Bronchial epithelial cell (primary cell): ENCODE results near the gene SLC25A22. TPM values are rescaled to one million over a fixed set of nuclear protein-coding genes. Genes with fewer than 3 reads are reported as not detected.
A peak's percentile ranks its signal among the peaks of the same experiment; 100 is the strongest.

ENCODE experiments used
- DNase-seq: peaks from one replicate; pipeline ENCODE4 v3.0.0-alpha.2; 2010; ENCODE audit warnings: low read depth
- FAIRE-seq: peaks from 2 replicates; lab custom pipeline; 2011; peaks lifted over from hg19 to GRCh38; lab: Jason Lieb, UNC
- H3K27me3 ChIP-seq: 2 replicates; pipeline ENCODE4 v1.5.1; 2011; ENCODE audit warnings: low read length; ENCODE audit not compliant: control insufficient read depth, insufficient read depth
- H3K36me3 ChIP-seq: 2 replicates; pipeline ENCODE4 v1.5.1; 2011; ENCODE audit warnings: low read length; ENCODE audit not compliant: control insufficient read depth, insufficient read depth
- H3K4me3 ChIP-seq: 2 replicates; pipeline ENCODE4 v1.5.1; 2011; ENCODE audit warnings: mild to moderate bottlenecking, low read depth, low read length, control low read depth
- CTCF ChIP-seq: IDR thresholded peaks from 2 replicates; pipeline ENCODE4 v1.5.1; 2011; ENCODE audit warnings: mild to moderate bottlenecking, moderate library complexity, low read length, control low read depth, inconsistent platforms; ENCODE audit not compliant: insufficient read depth, severe bottlenecking
- total RNA-seq: library from RNA; depleted of rRNA; stranded (reverse); fragments of >200 nt; gene quantifications from 2 replicates; pipeline ENCODE4 v1.2.1, GENCODE V29; 2014

SLC25A22 gene
- total RNA-seq, 1 donor from 2014 or later: 5.3 TPM

DNA sequence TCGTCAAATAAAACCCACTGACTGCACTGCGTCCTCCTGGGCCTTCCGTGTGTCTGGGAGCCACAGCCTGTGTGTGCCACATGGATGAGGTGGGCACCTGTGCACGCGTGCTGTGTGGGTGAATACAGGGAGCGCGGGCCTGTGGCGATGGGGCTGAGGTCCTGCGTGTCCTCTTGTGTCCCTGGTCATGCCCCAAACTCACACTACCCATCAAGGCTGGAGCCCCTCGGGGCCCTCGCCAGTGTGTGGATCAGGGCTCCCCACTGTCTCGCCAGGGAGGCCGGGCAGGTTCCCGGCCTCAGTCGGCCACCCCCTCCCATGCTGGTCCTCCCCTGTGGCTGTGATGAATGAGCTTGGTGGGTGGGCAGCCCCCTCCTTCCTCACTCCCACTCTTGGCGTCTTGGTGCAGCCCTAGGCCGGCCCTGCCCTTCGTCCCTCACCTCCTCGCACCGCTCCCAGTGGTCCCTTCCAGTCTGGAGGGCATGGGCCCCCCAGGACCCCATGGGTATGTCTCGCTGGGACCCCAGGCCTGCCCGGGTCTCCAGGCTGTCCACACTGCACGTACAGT lies 34.0 kb upstream of the SLC25A22 start:
- Histone ChIP-seq H3K36me3 (peaks cover 12% of the 10 kb centered on the region), H3K4me3 (peak overlapping the region; percentile 67), H3K27me3 (peaks cover 2% of the 10 kb centered on the region)
- FAIRE-seq (no peak), DNase-seq (no peak)
- no peak for TF ChIP-seq CTCF

GRCh38 chr11:831118-831864 lies 33.2 kb upstream of the SLC25A22 start:
- DNase-seq (no peak), FAIRE-seq (no peak)
- H3K4me3 ChIP-seq: no peak overlapping the region
- no peak for TF ChIP-seq CTCF
- H3K36me3 ChIP-seq: peaks cover 5% of the 10 kb centered on the region
- peaks cover 2% of the 10 kb centered on the region for H3K27me3 ChIP-seq

DNA sequence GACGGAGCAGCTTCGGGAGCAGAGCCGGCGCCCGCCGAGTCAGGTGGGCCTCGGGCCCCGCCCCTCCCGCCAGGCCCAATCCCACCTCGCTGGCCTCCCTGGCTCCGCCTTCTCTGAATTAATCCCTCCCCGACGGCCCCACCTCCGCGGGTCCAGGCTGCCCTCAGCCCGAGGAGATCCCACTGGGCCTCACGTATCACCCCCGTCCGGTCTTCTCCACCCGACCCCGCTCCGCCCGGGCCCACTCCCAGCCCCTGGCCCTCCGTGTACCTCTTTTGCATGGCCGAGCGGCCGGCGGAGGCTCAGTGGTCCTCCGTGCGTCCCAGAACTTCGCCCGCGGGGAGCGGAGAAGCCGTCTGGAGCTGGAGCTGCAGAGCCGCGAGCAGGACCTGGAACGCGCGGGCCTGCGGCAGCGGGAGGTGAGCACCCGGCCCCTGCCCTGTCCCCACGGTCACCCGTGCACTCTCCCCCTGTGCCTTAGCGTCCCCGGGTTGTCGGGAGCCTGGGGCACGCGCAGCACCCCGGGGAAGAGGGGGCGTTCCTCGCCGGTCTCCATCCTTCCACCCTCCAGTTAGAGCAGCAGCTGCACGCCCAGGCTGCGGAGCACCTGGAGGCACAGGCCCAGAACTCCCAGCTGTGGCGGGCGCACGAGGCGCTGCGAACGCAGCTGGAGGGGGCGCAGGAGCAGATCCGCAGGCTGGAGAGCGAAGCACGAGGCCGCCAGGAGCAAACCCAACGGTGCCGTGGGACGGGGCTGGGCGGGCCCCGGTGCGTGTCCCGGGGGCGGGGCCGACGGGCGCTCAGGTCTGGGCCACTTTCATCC lies 32.4 kb upstream of the SLC25A22 start:
- TF ChIP-seq CTCF: no peak
- no peak for FAIRE-seq
- Histone ChIP-seq H3K4me3 (peak overlapping the region; percentile 27), H3K27me3 (peaks cover 2% of the 10 kb centered on the region), H3K36me3 (peaks cover 2% of the 10 kb centered on the region)
- DNase-seq: peak; percentile 52

- FAIRE-seq (no peak), DNase-seq (no peak)
- Histone ChIP-seq H3K4me3 (peak overlapping the region; percentile 27), H3K36me3 (peaks cover 4% of the 10 kb centered on the region), H3K27me3 (peaks cover 2% of the 10 kb centered on the region)
- no peak for TF ChIP-seq CTCF
These were observed 31.8 kb upstream of the SLC25A22 start for GRCh38 chr11:829847-830294.

GRCh38 chr11:829176-829846 lies 31.2 kb upstream of the SLC25A22 start:
- Histone ChIP-seq H3K36me3 (peaks cover 3% of the 10 kb centered on the region), H3K4me3 (no peak overlapping the region), H3K27me3 (peaks cover 2% of the 10 kb centered on the region)
- FAIRE-seq (no peak), DNase-seq (no peak)
- no peak for TF ChIP-seq CTCF
